ENCODE measurements around the gene RNF41. TPM values are rescaled to one million over a fixed set of nuclear protein-coding genes. Genes with fewer than 3 reads are reported as not detected.

Gene RNF41
- total RNA-seq, 1 donor = 131 TPM

DNA sequence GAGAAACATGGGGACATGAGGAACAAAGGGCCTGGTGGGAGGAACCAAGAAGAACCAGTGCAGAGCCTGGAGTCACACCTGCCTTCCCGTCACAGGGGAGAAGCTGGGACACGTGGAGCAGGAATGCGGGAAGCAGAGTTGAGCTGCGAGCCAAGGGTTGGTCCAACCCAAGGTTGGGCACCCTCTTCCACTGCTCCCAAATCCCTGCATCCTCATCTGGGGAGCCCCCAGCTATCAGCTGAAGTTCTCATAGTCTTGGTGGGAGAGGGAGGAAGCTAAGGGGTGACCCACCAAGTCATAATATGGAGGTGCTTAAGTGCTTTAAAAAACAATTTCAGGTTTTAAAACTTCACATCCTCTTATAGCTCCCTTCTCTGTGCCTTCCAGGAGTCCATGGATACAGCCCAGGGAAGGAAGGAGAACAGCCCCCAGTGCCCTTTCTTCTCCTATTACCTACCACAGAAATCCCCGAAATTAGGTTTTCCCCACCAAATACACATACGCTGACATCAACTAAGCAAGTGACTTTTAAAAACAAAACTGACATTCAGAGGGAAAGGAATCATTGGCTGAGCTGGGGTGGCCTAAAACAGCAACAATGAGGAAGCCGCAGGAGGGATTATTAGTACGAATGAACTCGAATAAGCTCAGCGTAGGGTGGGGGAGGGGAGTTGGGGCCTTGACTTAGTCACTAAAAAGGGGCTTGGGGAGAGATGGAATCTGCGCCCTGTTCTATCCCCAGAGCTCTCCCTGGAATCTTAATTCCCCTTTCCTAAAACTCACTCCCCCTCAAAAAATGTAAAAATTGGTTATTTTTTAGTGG lies 59.0 kb downstream of the RNF41 start:
- H3K4me3 ChIP-seq (ENCODE audit: low read depth, low read length) = no peak overlapping the region
- DNase-seq (ENCODE audit: low read depth) = no peak
- TF ChIP-seq CTCF (IDR thresholded peaks at IDR 0.05; ENCODE audit: insufficient read depth, low read depth, low read length) = no peak

DNA sequence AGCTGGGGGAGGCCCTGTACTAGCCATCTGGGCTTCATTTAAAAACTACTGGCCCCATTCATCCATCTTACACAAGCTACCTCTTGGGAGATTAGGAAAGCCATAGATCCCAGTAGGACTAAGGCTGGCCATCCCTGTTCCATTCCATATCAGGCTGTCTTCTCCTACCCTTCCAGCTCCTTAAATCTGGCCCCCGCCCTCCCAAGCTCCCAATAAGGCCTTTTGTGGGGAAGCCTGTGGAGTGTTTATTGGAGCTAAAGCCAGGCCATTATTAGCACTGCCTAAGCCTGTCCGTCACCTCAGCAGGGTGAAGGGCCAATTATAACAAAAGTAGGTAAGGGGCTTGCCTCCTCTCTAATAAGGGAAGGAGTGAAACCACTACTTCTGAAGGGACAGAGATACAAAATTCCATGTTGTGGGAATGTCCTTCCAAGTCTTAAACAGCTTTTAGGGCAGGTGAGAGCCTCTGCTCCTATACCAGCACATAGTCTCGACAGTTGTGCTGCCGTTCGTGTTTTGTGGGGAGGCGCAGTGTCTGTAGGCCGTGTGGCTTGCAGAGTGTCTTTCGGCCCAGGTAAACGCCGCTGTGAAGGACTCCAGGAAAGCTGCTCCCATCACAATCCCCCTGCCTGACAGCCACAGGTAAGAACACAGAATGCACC lies 59.9 kb downstream of the RNF41 start:
- no peak for TF ChIP-seq CTCF (IDR thresholded peaks at IDR 0.05; ENCODE audit: insufficient read depth, low read depth, low read length)
- peak overlapping the region; percentile 10 for H3K4me3 ChIP-seq (ENCODE audit: low read depth, low read length)
- DNase-seq (ENCODE audit: low read depth) = no peak

DNA sequence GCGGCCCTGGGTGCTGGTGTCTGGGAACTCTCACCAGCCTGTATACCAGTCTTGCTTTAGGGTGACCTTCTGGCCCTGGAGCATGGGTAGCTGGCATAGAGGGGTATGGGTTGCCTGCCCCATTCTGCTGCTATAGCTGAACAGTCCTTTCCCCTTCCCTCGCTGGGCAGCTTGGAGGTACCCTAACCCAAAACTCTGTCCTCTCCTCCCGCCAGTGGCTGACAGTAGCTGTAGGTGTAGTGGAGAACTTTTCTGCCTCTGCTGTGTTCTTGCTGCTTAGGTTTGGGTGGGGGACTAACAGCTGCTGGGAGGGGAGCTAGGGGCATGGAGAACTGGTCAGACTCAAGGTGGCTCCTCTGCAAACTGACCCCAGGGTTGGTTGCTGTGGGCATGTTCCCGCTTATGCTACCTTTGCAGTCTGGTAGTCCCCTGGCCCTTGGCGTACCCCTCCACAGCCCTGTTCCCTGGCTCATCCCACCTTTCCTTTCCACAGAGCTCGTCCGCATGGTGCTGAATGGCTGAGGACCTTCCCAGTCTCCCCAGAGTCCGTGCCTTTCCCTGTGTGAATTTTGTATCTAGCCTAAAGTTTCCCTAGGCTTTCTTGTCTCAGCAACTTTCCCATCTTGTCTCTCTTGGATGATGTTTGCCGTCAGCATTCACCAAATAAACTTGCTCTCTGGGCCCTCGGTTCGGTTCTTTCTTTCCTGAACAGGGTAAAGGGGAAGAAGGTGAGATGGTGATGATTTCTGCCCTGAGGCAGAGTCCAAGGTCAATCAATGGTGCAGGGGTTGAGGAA lies 60.6 kb downstream of the RNF41 start:
- TF ChIP-seq CTCF (IDR thresholded peaks at IDR 0.05; ENCODE audit: insufficient read depth, low read depth, low read length) = no peak
- DNase-seq (ENCODE audit: low read depth) = no peak
- H3K4me3 ChIP-seq (ENCODE audit: low read depth, low read length) = peak overlapping the region; percentile 100

GRCh38 chr12:56160193-56160763 lies 61.4 kb downstream of the RNF41 start:
- H3K4me3 ChIP-seq (ENCODE audit: low read depth, low read length) = peak overlapping the region; percentile 100
- no peak for TF ChIP-seq CTCF (IDR thresholded peaks at IDR 0.05; ENCODE audit: insufficient read depth, low read depth, low read length)
- DNase-seq (ENCODE audit: low read depth) = no peak

GRCh38 chr12:56159482-56160192 lies 62.1 kb downstream of the RNF41 start:
- no peak for DNase-seq (ENCODE audit: low read depth)
- peak overlapping the region; percentile 100 for H3K4me3 ChIP-seq (ENCODE audit: low read depth, low read length)
- TF ChIP-seq CTCF (IDR thresholded peaks at IDR 0.05; ENCODE audit: insufficient read depth, low read depth, low read length) = no peak

GRCh38 chr12:56158926-56159461 lies 62.7 kb downstream of the RNF41 start:
- no peak for TF ChIP-seq CTCF (IDR thresholded peaks at IDR 0.05; ENCODE audit: insufficient read depth, low read depth, low read length)
- DNase-seq (ENCODE audit: low read depth) = peak; percentile 76
- peak overlapping the region; percentile 100 for H3K4me3 ChIP-seq (ENCODE audit: low read depth, low read length)
